Left lung (tissue), 10 donors: ENCODE results near the gene ACO1. TPM values are rescaled to one million over a fixed set of nuclear protein-coding genes. Genes with fewer than 3 reads are reported as not detected.

Experiments used
- ATAC-seq: fragments of 200-7000 bp; cut with Tn5 transposase; one replicate; pipeline ENCODE4 v1.9.1; 2020; ENCODE audit warnings: moderate library complexity
- DNase-seq, 4 donors: peaks; one replicate each; pipeline ENCODE4 v3.0.0-alpha.2; 2013 to 2020
- H3K27ac ChIP-seq, 2 donors: fragments of 200-600 bp; sonication (generic) in 1 of 2; one replicate each; pipeline versions ENCODE4 v1.5.0 to v1.8.0; 2020 to 2021
- H3K27me3 ChIP-seq, 2 donors: fragments of 200-600 bp; sonication (generic) in 1 of 2; one replicate each; pipeline versions ENCODE4 v1.5.0 to v1.8.0; 2020 to 2021
- H3K36me3 ChIP-seq, 2 donors: fragments of 200-600 bp; sonication (generic) in 1 of 2; one replicate each; pipeline versions ENCODE4 v1.5.0 to v1.8.0; 2020 to 2021
- H3K4me1 ChIP-seq, 2 donors: fragments of 200-600 bp; one replicate each; pipeline ENCODE4 v1.8.0; 2021
- H3K4me3 ChIP-seq, 2 donors: fragments of 200-600 bp; sonication (generic) in 1 of 2; one replicate each; pipeline versions ENCODE4 v1.5.0 to v1.8.0; 2020 to 2021; ENCODE audit warnings: mild to moderate bottlenecking in 1 of 2
- H3K9me3 ChIP-seq, 2 donors: fragments of 200-600 bp; sonication (generic) in 1 of 2; one replicate each; pipeline versions ENCODE4 v1.5.0 to v1.8.0; 2020 to 2021
- intact Hi-C, 2 donors: fragments of 100-400 bp; cut with DNase I; formaldehyde crosslinking; loops; one replicate each; pipeline versions ENCODE4 v1.11.2 to v1.14.2; 2022
- polyA plus RNA-seq, 6 donors: library from polyadenylated mRNA; unstranded; fragments of 120-200 nt; gene quantifications; one replicate each; pipeline ENCODE4 v1.2.1, GENCODE V29; 2013; ENCODE audit not compliant: insufficient read length in 6 of 6
- total RNA-seq, 2 donors: library from RNA; stranded (reverse); fragmentation: NEBNext Ultra II Directional; extraction: Animal tissue kit (Norgen Biotek cat#: 25700); gene quantifications; one replicate each; pipeline ENCODE4 v1.2.1, GENCODE V29; 2021
- TF ChIP-seq, protein P1 (sequence below), 2 donors: fragments of 200-600 bp; sonication (generic) in 1 of 2; IDR thresholded peaks; one replicate each; pipeline versions ENCODE4 v1.5.0 to v1.8.0; 2021; ENCODE audit warnings: antibody characterized with exemption in 2 of 2
- donor health status: DM: no; HTN: yes; CAD: no.
- donor health status: DM: no; HTN: no; CAD: no.

Gene ACO1
- total and polyA plus RNA-seq, 8 donors: 28.6 to 45.1 (median 32.2) TPM

DNA sequence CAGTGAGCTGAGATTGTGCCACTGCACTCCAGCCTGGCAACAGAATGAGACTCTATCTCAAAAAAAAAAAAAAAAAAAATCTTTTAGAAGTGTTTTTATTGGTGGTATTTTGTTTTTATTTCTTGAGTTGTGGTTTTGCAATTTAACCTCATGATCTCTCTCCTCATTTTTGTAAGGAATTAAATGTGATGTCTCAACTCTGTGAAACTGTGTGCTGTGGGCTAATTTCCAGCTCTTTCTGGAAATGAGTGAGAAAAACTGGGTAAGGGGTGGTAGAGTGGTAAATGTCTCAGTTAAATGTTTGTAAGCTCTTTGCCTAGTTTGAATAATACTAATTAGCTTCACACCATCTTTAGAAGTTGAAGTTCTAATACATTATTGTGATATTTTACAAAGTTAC lies 29.0 kb downstream of the ACO1 start:
- intact Hi-C loops: no loop called here
- DNase-seq (peak in 2 of 4 donors; percentile 20 to 33), ATAC-seq (no peak)
- Histone ChIP-seq H3K36me3 (peaks cover 0 to 47% of the 10 kb centered on the region in 2 donors), H3K4me1 (no peaks in the 10 kb centered on the region), H3K27me3 (no peaks in the 10 kb centered on the region), H3K4me3 (no peak overlapping the region), H3K27ac (no peak overlapping the region), H3K9me3 (no peaks in the 10 kb centered on the region)
- TF ChIP-seq, protein P1, sequence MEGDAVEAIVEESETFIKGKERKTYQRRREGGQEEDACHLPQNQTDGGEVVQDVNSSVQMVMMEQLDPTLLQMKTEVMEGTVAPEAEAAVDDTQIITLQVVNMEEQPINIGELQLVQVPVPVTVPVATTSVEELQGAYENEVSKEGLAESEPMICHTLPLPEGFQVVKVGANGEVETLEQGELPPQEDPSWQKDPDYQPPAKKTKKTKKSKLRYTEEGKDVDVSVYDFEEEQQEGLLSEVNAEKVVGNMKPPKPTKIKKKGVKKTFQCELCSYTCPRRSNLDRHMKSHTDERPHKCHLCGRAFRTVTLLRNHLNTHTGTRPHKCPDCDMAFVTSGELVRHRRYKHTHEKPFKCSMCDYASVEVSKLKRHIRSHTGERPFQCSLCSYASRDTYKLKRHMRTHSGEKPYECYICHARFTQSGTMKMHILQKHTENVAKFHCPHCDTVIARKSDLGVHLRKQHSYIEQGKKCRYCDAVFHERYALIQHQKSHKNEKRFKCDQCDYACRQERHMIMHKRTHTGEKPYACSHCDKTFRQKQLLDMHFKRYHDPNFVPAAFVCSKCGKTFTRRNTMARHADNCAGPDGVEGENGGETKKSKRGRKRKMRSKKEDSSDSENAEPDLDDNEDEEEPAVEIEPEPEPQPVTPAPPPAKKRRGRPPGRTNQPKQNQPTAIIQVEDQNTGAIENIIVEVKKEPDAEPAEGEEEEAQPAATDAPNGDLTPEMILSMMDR (IDR thresholded peaks at IDR 0.05): no peak

DNA sequence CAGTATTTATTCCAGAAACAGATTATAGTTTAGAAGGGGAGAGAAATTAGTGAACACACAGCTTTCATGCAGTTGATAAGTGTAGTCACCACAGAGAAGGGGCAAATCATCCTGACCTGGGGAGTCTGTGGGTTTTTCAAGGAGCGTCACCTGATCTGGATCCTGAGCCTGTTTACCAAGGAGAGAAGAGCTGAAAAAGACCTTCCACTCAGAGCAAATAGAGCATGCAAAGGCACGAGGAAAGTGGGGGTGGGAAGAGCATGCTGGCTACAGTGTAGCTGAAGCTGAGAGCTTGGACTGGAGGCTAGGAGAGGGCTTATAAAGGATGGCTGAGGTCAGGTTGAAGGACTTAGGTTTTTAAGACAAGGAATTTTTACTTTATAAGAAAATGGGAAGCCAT lies 30.4 kb downstream of the ACO1 start:
- TF ChIP-seq, protein P1 (IDR thresholded peaks at IDR 0.05): no peak
- no peak overlapping the region for H3K4me3 ChIP-seq
- H3K27me3 ChIP-seq: no peaks in the 10 kb centered on the region
- no peak overlapping the region for H3K27ac ChIP-seq
- DNase-seq (no peak), ATAC-seq (no peak)
- peaks cover 0 to 47% of the 10 kb centered on the region in 2 donors for H3K36me3 ChIP-seq
- H3K9me3 ChIP-seq: no peaks in the 10 kb centered on the region
- no peaks in the 10 kb centered on the region for H3K4me1 ChIP-seq
- intact Hi-C loops: no loop called here

DNA sequence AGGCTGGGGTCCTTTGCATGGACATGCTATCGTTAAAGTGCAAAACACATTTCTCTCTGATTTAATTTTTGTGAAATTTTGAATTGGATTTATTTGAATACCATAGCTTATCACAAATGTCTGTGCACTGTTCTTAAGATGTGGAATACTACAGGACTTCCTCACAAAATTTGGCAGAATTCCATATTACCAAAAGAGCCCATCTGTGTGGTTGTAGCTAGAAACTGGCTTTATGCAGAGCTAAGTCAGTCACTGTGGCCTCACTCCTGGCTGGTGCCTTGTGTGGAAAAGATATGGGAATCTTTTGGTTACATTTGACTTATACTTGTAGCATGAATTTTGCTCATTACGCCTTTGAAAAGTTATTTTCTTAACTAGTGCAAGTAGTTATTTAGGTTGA lies 35.5 kb downstream of the ACO1 start:
- TF ChIP-seq, protein P1 (IDR thresholded peaks at IDR 0.05): no peak
- Histone ChIP-seq H3K9me3 (no peaks in the 10 kb centered on the region), H3K4me1 (no peaks in the 10 kb centered on the region), H3K27me3 (no peaks in the 10 kb centered on the region), H3K27ac (no peak overlapping the region), H3K4me3 (no peak overlapping the region), H3K36me3 (peaks cover 0 to 65% of the 10 kb centered on the region in 2 donors)
- no peak for ATAC-seq
- no peak for DNase-seq
- intact Hi-C loops: no loop called here

DNA sequence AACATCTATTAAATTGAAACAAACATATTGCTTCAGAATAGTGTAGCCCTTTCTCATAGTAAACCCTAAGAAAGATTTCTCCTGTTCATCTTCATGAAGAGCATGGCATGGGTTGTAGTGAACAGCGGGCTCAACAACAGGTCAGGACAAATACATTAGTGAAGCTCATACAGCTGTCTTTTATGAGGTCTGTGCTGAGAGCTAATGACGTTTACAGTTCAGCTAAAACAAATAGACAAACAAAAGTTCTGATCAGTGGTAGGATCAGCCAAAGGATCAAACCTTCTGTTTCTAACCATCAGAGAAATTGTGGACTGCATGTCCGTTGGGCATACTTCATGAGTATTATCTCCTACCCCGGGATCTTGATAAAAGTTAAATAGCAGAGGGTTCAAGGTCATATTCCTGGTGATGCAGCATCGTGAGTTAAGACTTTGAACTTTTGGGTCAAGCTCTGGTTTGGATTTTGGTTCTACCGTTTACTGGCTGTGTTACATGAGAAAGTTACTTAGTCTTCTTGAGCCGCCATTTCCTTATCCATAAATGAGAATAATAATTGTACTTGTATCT lies 37.9 kb downstream of the ACO1 start:
- no peak for DNase-seq
- Histone ChIP-seq H3K27ac (no peak overlapping the region), H3K4me1 (no peaks in the 10 kb centered on the region), H3K27me3 (no peaks in the 10 kb centered on the region), H3K9me3 (no peaks in the 10 kb centered on the region), H3K36me3 (peaks cover 0 to 66% of the 10 kb centered on the region in 2 donors), H3K4me3 (no peak overlapping the region)
- ATAC-seq: no peak
- TF ChIP-seq, protein P1 (IDR thresholded peaks at IDR 0.05): no peak
- intact Hi-C loops: no loop called here

DNA sequence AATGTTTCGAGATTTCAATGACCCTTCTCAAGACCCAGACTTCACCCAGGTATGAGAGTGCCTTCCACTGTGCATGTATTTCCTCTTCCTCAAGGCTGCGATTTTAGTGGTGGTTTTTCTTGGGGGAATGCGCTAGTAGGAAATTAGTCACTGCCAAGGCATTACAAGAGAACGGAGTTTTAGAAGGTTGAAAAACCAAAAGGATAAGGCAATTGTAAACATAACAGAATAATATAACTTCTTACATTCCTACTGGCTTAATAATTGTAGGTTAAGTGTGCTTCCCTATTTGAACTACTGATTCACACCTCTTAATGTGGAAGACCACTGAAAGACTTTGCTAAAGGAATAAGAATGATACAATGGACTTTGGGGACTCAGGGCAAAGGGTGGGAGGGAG lies 38.9 kb downstream of the ACO1 start:
- DNase-seq (no peak), ATAC-seq (no peak)
- Histone ChIP-seq H3K27ac (no peak overlapping the region), H3K36me3 (peaks cover 0 to 61% of the 10 kb centered on the region in 2 donors), H3K27me3 (no peaks in the 10 kb centered on the region), H3K9me3 (no peaks in the 10 kb centered on the region), H3K4me1 (no peaks in the 10 kb centered on the region), H3K4me3 (no peak overlapping the region)
- TF ChIP-seq, protein P1 (IDR thresholded peaks at IDR 0.05): no peak
- intact Hi-C loops: no loop called here
